Hypothalamus (tissue), 51 donors: ENCODE measurements around the gene CHKB.
A peak's percentile ranks its signal among the peaks of the same experiment; 100 is the strongest.

Experiments used
- DNase-seq, 51 donors: peaks; one replicate each; lab custom pipeline; 2025; lab: John Stamatoyannopoulos, UW

CHKB gene

DNA sequence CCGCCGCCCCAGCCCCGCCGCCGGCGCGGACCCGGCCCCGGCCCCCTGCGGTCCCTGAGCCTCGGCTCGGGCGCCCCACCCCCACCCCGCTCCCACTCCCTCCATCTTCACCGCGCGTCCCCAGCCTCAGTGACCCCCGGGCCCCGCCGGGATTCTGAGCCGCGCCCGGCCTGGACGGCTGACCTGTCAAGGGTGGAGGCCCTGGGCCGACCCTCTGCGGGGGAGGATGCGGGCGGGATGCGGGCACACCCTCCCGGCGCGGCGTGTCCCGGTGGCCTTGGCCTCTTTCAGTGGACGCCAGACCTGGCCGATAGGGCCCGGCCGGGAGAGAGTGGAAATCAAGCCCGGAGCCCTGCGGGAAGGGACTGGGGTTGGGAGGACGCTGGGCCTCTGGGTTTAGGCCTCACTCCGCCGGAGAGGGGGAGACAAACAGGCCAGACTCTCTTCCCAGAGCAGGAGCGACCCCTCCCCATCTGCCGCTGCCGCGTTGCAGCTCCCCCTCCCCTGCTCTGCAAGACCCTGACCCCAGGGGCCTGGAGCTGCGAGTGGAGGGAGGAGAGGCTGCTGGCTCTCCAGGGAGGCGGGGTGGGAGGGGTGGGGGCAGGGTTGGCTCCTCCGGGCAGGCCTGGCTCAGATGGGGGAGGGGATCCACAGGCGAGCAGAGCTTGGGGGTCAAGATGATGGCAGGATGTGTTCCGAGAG is 18.5 kb upstream of the CHKB start:
- DNase-seq = peak in 1 of 51 donors; percentile 37

DNA sequence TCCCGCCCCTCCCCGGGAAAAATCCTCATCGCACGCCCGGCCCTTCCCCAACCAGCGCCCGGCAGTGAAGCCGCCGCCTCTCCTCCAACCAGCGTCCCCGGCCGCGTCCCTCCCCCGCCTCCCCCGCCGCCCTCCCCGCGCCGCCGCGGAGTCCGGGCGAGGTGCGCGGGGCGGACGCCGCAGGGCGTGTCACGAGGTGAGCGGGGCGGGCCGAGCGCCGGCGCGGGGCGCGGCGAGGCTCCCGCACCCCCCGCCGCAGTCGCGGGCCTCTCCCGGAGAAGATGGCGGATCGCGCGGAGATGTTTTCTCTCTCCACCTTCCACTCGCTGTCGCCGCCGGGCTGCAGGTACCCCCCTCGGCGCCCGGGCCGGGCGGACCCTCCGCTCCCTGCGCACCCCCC is 17.9 kb upstream of the CHKB start, which contains the start of gene MAPK8IP2:
Gene MAPK8IP2 (plus strand): TSS at position 256 of the 400 bp plus-strand sequence. CDS start 26 bp downstream, at position 282.
- DNase-seq = peak in 11 of 51 donors; percentile 27 to 50 (median 39)

DNA sequence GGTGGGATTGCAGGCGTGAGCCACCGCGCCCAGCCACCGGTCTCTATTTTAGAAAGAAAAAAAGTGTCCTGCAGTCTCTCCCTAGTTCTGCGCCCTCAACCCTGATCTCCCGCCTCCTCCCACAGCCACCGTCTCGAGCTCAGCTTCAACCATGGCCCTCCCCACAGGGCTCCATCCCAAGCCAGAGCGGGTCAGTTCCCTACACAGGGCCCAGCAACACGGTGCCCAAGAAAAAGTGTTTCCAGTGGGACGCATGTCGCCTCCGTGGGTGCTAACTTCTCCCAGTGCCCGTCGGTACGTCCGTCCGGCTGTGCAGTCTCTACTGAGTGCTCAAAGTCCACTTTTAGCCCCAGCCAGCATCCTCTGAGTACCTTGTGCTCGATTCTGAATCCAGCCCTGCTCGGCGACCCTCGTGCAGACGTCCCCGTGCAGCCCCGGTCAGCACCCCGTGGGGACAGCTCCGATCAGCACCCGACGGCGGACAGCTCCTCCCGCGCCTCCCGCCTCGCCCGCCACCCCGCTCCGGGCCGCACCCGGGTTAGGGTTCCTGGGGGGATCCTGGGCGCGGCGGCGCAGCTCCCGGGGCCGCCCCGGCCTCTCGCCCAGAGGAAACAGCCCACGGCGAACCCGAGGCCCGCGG is 17.3 kb upstream of the CHKB start:
- DNase-seq = peak in 14 of 51 donors; percentile 19 to 61 (median 36)

DNA sequence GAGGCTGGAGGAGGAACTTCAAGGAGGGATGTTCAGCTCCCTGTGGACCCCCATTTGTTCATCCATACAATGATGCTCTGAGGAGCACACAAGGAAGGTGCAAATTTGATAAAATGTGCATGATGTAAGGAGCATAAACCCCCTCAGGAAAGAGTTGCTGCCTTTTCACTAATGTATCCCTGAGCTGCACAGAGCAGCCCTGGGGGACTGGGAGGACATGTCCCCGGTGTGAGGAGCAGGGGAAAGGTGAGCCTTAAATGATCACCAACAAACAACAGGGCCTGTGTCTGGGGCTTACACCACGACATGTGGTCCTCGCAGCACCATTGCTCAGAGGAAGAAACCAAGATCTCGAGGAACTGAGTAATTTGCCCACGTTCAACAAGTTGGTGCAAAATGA is 14.4 kb upstream of the CHKB start:
- DNase-seq = no peak

DNA sequence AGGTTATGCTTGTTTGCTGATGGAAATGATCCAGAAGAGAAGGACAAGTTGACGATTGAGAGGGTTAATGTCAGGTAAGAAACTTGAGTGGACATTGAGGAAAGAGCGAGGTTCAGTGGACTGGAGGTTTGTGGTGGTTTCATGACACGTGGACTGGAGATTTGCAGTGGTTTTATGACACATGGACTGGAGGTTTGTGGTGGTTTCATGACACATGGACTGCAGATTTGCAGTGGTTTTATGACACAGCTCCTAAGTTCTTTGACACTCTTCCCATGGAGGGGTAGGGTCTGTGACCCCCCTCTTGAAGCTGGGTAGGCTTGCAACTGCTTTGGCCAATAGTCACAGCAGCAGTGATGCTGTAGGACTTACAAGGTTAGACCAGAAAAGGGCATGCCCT is 12.5 kb upstream of the CHKB start:
- DNase-seq = no peak

DNA sequence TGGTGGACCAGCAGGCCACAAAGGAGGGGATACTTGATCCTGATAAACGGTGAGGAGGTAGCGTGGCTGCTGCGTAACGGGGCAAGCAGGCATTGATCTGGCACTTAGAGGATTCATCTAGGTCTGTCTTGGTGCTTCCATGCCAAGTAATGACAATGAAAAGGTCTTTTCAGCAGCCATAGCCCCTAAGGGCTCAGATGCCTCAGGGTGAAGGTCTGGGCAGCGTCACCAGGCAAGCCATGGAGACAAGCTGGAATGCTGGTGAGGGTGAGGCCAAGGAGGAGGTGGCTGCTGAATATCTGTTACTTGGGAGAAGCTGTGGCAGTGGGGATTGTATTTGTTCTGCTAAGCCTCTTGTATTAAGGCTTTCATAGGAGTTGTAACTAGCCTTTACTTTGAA is 4.8 kb upstream of the CHKB start:
- DNase-seq = no peak

DNA sequence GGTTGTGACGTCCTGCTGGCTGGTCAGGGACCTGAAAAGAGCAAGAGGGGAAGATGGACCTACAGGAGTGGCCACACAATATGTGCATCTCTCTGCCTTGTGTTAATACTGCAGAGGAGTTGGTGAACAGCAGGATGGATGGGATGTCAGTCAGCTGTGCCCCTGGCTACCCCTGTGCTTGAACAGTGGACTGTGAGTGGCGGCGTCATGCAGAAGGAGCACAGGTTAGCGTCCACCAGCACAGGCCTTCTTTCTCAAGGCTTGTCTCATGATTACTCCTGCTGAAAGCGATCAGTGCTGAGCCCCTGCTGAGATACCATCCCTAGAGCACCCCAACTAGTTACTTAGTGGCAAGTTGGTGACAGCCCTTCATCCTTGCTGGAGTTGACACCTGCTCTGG is 3.8 kb upstream of the CHKB start:
- DNase-seq = no peak

DNA sequence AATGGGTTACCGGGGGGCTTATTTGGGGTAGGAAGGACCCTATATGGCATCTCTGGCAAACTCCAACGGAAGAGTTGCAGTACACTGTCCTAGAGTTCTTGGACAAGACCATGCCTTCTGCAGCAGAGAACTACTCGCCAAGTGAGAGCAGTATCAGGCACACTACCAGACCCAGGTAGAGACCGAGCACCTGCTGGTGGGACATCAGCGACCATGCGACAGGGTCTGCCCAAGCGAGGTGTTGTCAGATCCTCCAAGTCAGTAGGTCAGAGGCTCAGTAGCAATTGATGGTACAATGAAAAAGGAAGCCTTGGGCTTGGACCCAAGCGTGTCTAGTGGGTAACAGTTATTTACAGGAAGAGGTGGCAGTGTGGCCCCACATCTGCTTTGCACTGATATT is 3.1 kb upstream of the CHKB start:
- DNase-seq = no peak

DNA sequence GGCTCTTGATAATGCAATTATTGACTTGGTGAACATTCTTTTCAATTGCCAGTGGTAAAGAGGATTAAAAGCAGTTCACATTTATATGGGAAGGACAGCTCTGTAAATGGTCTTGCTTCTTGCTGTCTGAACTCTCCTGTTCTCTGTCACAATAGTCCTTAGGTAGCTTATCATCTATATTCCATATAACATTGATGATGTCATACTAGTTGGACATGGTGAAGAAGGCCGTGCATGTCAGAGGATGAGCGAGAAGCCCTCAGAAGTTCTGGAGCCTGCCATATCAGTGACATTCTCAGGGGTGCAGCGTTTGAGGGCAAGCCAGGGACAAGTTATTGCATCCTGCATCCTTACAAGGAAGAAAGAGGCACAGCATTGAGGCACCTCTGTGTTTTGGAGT is 2.6 kb upstream of the CHKB start:
- no peak for DNase-seq

DNA sequence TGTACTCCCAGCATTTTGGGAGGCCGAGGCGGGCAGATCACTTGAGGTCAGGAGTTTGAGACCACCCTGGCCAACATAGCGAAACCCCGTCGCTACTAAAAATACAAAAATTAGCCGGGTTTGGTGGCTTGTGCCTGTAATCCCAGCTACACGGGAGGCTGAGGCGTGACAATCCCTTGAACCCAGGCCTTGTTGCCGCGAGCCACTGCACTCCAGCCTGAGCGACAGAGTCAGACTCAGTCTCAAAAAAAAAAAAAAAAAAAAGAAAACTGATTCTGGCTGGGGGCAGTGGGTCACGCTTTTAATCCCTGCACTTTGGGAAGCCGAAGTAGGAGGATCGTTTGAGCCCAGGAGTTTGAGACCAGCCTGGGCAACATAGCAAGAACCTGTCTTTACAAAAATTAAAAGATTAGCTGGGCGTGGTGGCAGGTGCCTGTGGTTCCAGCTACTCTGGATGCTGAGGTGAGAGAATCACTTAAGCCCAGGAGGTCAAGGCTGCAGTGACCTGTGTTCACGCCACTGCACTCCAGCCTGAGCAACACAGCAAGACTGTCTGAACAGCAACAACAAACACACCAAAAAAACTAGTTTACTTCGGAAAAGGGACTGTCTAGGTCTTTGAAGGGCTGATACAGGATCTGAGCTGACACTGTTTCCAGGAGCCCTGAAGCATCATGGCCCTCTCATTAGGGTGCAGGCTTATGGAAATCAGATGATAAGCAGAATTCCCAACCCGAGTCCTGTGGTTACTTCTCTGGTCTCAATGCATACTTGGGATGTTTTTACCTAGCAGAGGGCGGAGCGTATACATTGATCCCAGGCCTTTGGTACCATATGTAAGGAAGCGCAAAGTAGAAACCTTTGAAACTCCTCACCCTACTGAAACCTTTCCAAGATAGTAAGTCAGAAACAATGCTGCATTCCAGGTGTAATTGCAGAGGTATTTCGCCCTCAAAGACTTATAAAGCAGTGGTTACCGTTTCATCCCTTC is 1.8 kb upstream of the CHKB start:
- DNase-seq = no peak

DNA sequence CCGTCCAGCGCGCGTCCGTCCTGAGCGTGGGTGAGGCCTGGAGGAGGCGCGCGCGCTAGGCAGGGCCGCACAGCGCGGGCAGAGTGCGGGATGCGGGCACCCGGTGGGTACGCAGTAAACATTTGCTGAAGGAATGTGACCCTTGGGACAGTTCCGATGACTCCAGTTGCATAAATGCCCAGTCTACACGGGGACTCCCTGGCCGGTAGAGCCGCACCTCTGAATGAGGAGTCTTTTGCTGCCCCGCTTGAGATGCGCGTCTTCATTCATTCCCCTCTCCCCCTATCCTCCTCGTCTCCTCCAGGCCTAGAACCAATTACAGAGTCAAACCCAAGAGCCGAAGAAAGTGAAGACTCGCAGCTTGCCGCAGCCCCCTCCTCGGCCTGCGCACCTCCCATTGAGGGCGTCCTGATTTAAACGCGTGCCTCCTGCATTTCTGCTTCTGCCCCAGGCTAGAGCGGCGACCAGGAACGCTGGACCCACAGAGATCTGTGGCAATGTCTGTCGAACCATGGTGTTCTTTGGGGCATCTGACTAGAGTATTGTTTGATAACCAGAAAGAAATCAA is 729 bp upstream of the CHKB start:
- DNase-seq = peak in 1 of 51 donors; percentile 55

DNA sequence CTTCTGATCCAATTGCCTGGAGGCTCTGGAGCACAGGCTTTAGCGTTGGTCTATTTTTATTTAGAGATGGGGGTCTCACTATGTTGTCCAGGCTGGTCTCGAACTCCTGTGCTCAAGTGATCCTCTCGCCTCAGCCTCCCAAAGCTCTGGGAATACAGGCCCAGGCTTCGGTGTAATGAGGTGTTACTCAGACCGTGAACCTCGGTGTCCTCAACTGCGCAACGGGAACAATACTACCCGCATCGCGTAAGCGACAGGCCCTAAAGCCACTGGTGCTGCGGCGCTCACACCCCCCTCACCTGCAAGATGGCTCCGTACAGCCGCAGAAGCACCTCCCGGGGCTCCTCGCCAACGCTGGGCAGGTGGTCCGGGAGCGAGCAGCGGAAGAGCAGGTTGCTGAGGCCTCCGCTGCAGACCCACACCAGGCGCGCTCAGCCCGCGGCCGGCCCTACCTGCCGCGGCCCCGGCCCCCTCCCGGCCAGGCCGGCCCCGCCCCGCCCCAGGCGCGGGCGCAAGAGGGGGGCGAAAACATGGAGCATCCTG is 628 bp downstream of the CHKB start:
- peak in 6 of 51 donors; percentile 48 to 63 (median 58) for DNase-seq

DNA sequence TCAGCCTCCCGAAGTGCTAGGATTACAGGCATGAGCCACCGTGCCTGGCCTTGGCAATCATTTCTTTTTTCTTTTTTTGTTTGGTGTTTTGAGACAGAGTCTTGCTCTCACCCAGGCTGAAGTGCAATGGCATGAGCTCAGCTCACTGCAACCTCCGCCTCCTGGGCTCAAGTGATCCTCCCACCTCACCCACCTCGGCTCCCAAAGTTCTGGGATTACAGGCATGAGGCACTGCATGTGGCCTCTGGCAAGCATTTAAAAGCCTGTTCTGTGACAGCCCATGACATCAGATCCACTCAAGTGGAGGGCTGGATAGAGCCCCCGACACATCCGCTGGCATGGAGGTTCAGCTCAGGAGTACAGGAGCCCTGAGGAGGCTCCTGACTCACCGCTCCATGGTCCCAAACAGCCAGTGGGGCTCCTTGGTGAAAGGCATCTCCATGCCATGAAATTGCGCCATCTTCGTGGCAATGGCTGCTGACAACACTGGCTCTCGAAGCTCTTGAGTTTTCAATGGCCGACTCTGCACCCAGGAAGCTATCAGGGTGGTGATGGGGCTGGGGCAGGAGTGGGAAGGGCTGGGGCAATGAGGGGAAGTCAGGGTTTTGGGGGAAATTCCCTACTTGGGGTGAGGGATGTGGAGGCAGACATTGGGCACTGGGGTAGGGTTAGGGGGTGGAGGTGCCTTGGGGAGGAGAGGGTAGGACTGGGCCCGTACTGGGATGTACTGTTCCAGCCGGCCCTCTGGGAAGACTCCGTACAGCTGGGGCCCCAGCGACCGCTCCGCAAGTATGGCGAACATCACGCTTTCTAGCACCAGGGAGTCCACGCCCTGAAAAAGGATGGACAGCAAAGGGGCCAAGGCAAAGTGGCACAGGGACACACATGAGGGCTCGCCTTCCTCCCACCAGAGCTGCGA is 1.4 kb downstream of the CHKB start:
- no peak for DNase-seq

DNA sequence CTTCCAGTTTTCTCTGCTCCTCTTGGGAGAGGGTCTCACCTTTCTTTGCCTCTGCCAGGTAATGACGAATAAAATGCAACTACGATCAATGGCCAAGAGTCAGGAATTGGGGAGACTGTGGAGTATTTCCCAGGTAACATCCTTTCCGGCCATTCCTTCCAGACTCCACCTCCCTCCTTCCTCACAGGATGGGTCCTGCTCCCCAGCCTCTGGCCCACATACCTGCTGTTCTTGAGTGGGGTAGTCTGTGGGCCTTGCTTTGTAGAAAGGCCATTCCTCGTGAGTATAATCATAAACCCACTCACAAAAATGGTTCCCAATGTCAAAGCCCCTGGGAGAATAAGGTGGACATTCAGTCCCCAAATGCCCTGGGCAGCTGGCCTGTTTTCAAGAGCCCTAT is 2.9 kb downstream of the CHKB start:
- no peak for DNase-seq

DNA sequence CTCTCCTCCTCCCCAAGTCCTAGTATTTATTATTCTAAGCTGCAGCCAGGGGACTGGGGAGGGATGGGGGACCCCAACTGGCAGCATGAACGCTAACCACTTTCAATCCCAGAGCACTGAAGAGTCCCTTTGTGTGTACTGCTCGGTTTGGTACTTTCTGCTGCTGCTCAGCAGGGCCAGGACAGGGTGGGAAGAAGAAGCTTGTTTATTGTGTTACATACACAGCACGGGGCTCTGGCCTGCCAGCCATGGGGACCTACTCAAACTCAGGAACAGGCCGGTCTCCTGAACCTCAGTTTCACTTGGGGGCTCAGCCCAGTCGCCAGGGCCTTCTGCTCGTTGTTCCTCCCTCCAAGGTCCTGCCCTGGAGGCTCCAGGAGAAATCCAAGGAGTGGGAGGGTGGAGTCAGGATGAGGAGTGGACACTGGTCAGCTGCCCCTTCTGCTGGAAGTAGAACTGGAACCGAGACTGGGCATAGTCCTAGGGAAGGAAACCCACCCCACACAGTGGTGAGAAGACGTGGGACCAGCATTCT is 3.8 kb downstream of the CHKB start:
- no peak for DNase-seq

DNA sequence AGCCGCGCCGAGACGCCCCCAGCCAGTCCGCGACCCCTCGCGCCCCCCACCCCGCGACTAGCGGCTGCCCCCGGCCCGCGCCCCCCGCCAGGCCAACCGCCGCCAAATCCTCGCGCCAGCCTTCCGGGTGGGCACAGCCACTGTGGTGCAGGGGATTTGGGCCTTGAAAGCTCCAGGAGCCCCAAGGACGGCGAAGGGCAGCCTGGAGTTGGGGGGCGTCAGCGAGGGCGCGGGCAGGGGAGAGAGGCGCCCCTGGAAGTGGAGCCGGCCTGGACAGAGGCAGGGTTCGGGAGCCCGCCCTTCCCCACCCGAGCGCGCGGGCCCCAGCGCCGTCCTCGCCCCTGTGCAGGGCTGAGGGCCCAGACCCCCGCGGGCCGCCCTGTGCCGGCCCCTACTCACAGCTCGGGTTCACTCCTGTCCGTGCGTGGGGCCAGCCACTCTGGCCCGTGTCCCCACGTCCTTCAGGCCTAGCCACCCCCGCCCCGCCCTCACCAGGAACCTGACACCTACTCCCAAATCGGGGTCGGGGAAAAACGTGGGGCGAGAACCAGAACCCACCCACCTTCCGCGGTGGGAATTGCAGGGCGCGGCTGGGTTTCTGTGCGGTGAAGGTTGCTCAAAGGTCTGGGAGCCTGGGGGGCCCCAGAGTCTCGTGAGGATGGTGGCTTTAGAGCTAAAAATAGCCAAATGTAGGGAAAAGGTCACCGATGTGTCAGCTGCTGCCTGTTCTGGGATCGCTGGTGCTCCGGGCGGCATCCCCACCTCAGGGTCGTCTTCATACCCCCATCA is 4.5 kb downstream of the CHKB start, which contains the start of gene CPT1B:
Gene CPT1B (minus strand): TSS at position 441 of the 789 bp plus-strand sequence. CDS start 512 bp downstream, outside the sequence.
- DNase-seq = peak in 1 of 51 donors; percentile 11

DNA sequence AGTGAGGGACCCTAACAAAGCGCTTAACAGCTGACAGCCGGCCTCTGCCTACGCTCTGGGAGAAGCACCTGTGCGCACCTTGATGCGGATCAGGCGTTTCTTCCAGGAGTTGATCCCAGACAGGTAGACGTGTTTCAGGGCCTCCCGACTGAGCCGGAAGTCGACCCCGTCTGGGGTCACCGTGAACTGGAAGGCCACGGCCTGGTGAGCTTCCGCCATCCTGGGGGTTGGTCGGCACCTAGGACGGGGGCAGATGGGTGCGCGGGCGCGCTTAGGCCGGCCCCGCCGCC is 5.0 kb downstream of the CHKB start:
- DNase-seq = no peak
